ENCODE measurements around the gene PLCH1.

PLCH1 gene

GRCh38 chr3:155568295-155568694 is 176.6 kb downstream of the PLCH1 start:
- TF ChIP-seq POLR2AphosphoS5 (IDR thresholded peaks at IDR 0.05; ENCODE audit: low read depth) = no peak
- no peak for TF ChIP-seq REST (IDR thresholded peaks at IDR 0.05; ENCODE audit: insufficient replicate concordance, low read depth)
- no peak for TF ChIP-seq GABPA (IDR thresholded peaks at IDR 0.05; ENCODE audit: low read depth)
- no peak for TF ChIP-seq SPI1 (IDR thresholded peaks at IDR 0.05; ENCODE audit: borderline replicate concordance, low read depth)
- TF ChIP-seq CTCF (IDR thresholded peaks at IDR 0.05; ENCODE audit: insufficient read depth, low read length) = no peak
- no peak overlapping the region for H3K4me3 ChIP-seq (replicated peaks; ENCODE audit: insufficient read depth, low read length)

GRCh38 chr3:155560594-155560993 is 184.3 kb downstream of the PLCH1 start:
- no peak overlapping the region for H3K27ac ChIP-seq (replicated peaks)
- H3K4me3 ChIP-seq (replicated peaks; ENCODE audit: insufficient read depth, low read length) = no peak overlapping the region
- DNase-seq (ENCODE audit: low read depth in 1 of 2, low spot score in 1 of 2) = no peak
- no peaks in the 10 kb centered on the region for H3K27me3 ChIP-seq (ENCODE audit: insufficient read depth, poor library complexity, severe bottlenecking)
- TF ChIP-seq POLR2AphosphoS5 (IDR thresholded peaks at IDR 0.05; ENCODE audit: low read depth) (no peak), CTCF (IDR thresholded peaks at IDR 0.05; ENCODE audit: insufficient read depth, low read length) (no peak), GABPA (IDR thresholded peaks at IDR 0.05; ENCODE audit: low read depth) (no peak), REST (IDR thresholded peaks at IDR 0.05; ENCODE audit: insufficient replicate concordance, low read depth) (no peak), SPI1 (IDR thresholded peaks at IDR 0.05; ENCODE audit: borderline replicate concordance, low read depth) (no peak)

More at GRCh38 chr3:155568295-155568694, 176.6 kb downstream of the PLCH1 start:
- H3K27me3 ChIP-seq (ENCODE audit: insufficient read depth, poor library complexity, severe bottlenecking) = no peaks in the 10 kb centered on the region
- no peak for DNase-seq (ENCODE audit: low read depth in 1 of 2, low spot score in 1 of 2)
- H3K27ac ChIP-seq (replicated peaks) = no peak overlapping the region

- DNase-seq (ENCODE audit: low read depth in 1 of 2, low spot score in 1 of 2) = no peak
- H3K27me3 ChIP-seq (ENCODE audit: insufficient read depth, poor library complexity, severe bottlenecking) = no peaks in the 10 kb centered on the region
- TF ChIP-seq GABPA (IDR thresholded peaks at IDR 0.05; ENCODE audit: low read depth) (no peak), REST (IDR thresholded peaks at IDR 0.05; ENCODE audit: insufficient replicate concordance, low read depth) (no peak), POLR2AphosphoS5 (IDR thresholded peaks at IDR 0.05; ENCODE audit: low read depth) (no peak), SPI1 (IDR thresholded peaks at IDR 0.05; ENCODE audit: borderline replicate concordance, low read depth) (no peak), CTCF (IDR thresholded peaks at IDR 0.05; ENCODE audit: insufficient read depth, low read length) (no peak)
- H3K27ac ChIP-seq (replicated peaks) = no peak overlapping the region
- H3K4me3 ChIP-seq (replicated peaks; ENCODE audit: insufficient read depth, low read length) = no peak overlapping the region
Observed at GRCh38 chr3:155560135-155560534, 184.7 kb downstream of the PLCH1 start.

Measured in HL-60 (cell line).